H1 (cell line): ENCODE measurements around the gene S100A10.

ENCODE experiments used
- ASH2L ChIP-seq: fragments of 200-600, 300-600 bp; sonication (generic); IDR thresholded peaks from one replicate; pipeline ENCODE4 v1.7.1; 2017; ENCODE audit warnings: low read length
- CHD1 ChIP-seq: IDR thresholded peaks from 2 replicates; pipeline ENCODE4 v1.6.1; 2012; ENCODE audit warnings: low read depth, low read length, improper control_type of control experiment
- CTCF ChIP-seq, 3 experiments: IDR thresholded peaks; 1 replicate in 2 of 3; 2 replicates in 1 of 3; pipeline versions ENCODE4 v1.5.1 to v1.6.1; 2011; ENCODE audit warnings: low read length in 3 of 3, mild to moderate bottlenecking in 3 of 3, inconsistent platforms in 2 of 3, low read depth in 1 of 3, moderate library complexity in 1 of 3; ENCODE audit not compliant: insufficient read depth in 1 of 3; ENCODE audit errors: control extremely low read depth in 1 of 3
- EGR1 ChIP-seq: IDR thresholded peaks from 2 replicates; pipeline ENCODE4 v1.6.1; 2011; ENCODE audit warnings: low read depth, low read length, borderline replicate concordance
- EP300 ChIP-seq, 2 experiments: IDR thresholded peaks; 1 replicate in 1 of 2; 2 replicates in 1 of 2; pipeline ENCODE4 v1.6.1; 2011 to 2012; ENCODE audit warnings: low read depth in 2 of 2, low read length in 2 of 2, mild to moderate bottlenecking in 2 of 2, borderline replicate concordance in 1 of 2, inconsistent platforms in 1 of 2, moderate library complexity in 1 of 2
- EZH2 ChIP-seq: fragments of 200-600 bp; sonication (generic); IDR thresholded peaks from 2 replicates; pipeline ENCODE4 v1.7.1; 2012; ENCODE audit warnings: low read depth, mild to moderate bottlenecking, moderate library complexity, low read length, inconsistent platforms; ENCODE audit not compliant: severe bottlenecking
- HDAC6 ChIP-seq: IDR thresholded peaks from one replicate; pipeline ENCODE4 v1.7.1; 2012; ENCODE audit warnings: low read depth, mild to moderate bottlenecking, inconsistent platforms, low read length, moderate library complexity
- JUN ChIP-seq: IDR thresholded peaks from 2 replicates; pipeline ENCODE4 v1.6.1; 2011; ENCODE audit warnings: low read depth, mild to moderate bottlenecking, improper control_type of control experiment, low read length
- KDM1A ChIP-seq: fragments of 200-600, 300-600 bp; sonication (generic); IDR thresholded peaks from 2 replicates; pipeline ENCODE4 v1.7.1; 2016; ENCODE audit warnings: mild to moderate bottlenecking, low read length, borderline replicate concordance
- POLR2A ChIP-seq, 2 experiments: IDR thresholded peaks; 1 replicate in 1 of 2; 2 replicates in 1 of 2; pipeline ENCODE4 v1.6.1; 2011; ENCODE audit warnings: low read depth in 2 of 2, low read length in 2 of 2, mild to moderate bottlenecking in 2 of 2; ENCODE audit errors: control extremely low read depth in 1 of 2
- RFX5 ChIP-seq: IDR thresholded peaks from 2 replicates; pipeline ENCODE4 v1.6.1; 2011; ENCODE audit warnings: low read depth, low read length, improper control_type of control experiment, borderline replicate concordance
- SRF ChIP-seq: IDR thresholded peaks from 2 replicates; pipeline ENCODE4 v1.6.1; 2011; ENCODE audit warnings: mild to moderate bottlenecking, low read depth, low read length, moderate library complexity
- TEAD4 ChIP-seq: IDR thresholded peaks from 2 replicates; pipeline ENCODE4 v1.6.1; 2012; ENCODE audit warnings: low read depth, low read length, inconsistent platforms, mixed read lengths

DNA sequence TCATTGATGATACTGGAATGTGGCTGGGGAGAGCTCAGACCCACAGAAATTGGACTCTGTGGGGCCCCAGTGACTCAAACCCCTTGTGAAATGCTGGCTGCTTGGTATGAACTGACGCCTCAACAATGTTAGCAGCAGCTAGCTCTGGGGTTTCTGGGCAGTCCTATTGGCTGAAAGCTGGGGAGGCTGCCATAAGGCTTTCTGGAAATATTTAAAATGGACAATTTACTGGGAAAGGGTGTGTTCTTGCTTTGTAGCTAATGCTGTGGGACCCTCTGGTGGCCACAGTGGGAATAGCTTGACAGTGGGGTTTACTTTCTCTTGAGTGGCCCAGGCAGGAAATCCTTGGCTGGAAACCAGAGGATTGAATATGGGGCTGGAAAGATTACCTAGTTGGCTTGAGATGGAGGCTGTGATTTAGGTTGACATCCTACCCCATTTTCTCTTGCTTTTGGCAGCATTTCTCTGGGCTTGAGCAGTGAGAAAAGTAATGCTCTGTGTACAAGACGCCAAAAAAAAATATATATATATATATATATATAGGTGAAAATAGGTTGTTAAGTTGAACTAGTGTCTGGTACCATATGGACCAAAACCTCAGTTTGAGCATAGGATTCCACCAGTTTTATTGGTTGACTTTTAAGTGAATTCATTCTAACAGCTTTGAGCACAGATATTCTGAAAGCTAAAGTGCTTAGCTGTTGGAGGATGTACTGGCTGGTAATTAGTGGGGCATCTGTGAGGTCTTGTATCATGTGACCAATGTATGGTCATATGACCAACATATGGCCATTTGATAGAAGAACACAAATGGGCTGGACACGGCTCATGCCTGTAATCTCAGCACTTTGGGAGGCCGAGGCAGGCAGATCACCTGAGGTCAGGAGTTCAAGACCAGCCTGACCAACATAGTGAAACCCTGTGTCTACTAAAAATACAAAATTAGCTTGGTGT lies 8.2 kb upstream of the S100A10 start:
- TF ChIP-seq EZH2 = no peak
- peak; percentile 67 to 87 (median 85) for TF ChIP-seq CTCF (IDR thresholded peaks at IDR 0.05; ENCODE audit: control extremely low read depth in 1 of 3, insufficient read depth in 1 of 3, low read depth in 1 of 3, low read length in 3 of 3)
- TF ChIP-seq JUN = no peak
- no peak for TF ChIP-seq TEAD4
- TF ChIP-seq POLR2A (IDR thresholded peaks at IDR 0.05; ENCODE audit: control extremely low read depth in 1 of 2, low read depth in 2 of 2, low read length in 2 of 2) = no peak
- no peak for TF ChIP-seq CHD1
- no peak for TF ChIP-seq EGR1
- no peak for TF ChIP-seq RFX5
- no peak for TF ChIP-seq EP300 (IDR thresholded peaks at IDR 0.05; ENCODE audit: borderline replicate concordance in 1 of 2, low read depth in 2 of 2, low read length in 2 of 2)
- TF ChIP-seq HDAC6 = no peak
- no peak for TF ChIP-seq ASH2L
- no peak for TF ChIP-seq KDM1A
- TF ChIP-seq SRF = no peak
